Cardiac ventricle fibroblast (primary cell): Measurements from ENCODE around the gene SMYD5. TPM values are rescaled to one million over a fixed set of nuclear protein-coding genes. Genes with fewer than 3 reads are reported as not detected.

Source experiments
- total RNA-seq: library from RNA; depleted of rRNA; stranded (reverse); fragments of >200 nt; gene quantifications from 2 replicates; pipeline ENCODE4 v1.2.3, GENCODE V29; 2015

Gene SMYD5
- 13.5 and 17.2 TPM in 2 replicates for total RNA-seq

DNA sequence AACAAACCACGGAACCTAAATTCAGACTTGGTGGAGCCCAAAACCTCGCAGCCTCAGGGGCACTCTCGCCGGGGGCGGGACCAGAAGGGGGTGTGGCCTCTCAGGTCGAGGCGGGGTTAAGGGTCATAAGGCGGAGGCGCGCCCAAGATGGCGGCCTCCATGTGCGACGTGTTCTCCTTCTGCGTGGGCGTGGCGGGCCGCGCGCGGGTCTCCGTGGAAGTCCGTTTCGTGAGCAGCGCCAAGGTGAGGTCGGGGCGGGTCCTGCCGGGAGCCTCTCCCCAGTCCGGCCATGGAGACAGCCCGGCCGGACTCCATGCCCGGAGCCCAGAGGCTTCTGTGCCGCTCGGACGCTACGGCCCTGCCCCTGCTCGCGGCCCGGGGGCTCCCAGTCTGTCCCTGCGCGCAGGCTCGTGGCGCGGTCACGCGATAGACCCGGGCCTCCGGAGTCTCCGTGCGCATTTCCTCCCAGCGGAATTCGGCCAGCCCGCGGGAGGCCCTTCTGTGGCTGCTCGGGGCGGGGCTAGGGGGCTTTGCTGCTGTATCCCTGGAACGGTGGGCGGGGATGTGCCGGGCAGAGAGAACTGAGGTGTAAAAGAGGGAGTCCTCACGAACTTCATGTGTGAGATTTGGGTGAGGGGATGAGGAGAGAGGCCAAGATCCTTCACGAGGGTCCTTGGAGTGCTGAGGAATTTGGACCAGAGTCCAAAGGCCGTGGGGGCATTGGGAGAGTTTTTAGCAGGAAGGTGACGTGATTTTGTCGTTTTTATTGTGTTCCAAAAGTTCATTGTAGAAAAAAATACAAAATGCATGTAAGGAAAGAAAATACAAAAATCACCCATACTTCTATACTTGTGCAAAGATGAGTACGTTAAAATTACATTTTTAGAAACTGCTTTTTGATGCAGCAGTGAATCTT lies at the start of gene SMYD5:
Gene SMYD5 (plus strand): TSS at position 126 of the 916 bp plus-strand sequence. CDS start 22 bp downstream, at position 148.

DNA sequence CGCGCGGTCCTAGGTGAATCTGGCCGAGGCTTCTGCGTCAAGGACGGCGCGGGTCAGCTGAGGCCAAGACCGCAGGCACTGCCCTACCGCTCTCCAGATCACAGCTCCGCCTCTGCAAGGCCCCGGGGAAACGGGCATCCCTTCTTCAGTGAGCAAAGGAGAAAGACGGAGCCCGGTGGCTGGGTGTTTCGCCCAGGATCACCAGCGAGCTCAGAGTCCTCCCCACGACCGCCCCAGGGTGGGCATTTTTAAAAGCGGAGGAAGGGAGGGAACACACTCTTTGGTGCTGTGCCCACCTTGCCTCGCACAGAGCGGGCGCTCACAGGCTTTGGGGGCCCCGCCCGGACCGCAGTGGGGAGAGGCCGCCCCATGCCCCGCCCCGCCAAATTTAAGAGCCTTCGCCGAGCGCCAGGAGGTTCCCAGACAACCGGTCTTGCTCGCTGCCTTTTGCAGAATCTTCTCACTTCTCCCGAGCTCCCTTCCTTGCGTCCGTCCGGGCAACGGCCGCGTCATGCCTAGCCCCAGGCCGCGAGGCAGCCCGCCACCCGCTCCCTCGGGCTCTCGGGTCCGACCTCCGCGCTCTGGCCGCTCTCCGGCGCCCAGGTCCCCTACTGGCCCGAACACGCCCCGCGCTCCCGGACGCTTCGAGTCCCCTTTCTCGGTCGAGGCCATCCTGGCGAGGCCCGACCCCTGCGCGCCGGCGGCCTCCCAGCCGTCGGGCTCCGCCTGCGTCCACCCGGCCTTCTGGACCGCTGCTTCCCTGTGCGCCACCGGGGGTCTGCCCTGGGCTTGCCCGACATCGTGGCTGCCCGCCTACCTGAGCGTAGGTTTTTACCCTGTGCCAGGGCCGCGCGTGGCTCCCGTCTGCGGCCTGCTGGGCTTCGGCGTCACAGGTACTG lies 11.6 kb upstream of the SMYD5 start, which contains the start of gene NOTO:
Gene NOTO (plus strand): TSS at position 419 of the 899 bp plus-strand sequence. CDS start 93 bp downstream, at position 512.

DNA sequence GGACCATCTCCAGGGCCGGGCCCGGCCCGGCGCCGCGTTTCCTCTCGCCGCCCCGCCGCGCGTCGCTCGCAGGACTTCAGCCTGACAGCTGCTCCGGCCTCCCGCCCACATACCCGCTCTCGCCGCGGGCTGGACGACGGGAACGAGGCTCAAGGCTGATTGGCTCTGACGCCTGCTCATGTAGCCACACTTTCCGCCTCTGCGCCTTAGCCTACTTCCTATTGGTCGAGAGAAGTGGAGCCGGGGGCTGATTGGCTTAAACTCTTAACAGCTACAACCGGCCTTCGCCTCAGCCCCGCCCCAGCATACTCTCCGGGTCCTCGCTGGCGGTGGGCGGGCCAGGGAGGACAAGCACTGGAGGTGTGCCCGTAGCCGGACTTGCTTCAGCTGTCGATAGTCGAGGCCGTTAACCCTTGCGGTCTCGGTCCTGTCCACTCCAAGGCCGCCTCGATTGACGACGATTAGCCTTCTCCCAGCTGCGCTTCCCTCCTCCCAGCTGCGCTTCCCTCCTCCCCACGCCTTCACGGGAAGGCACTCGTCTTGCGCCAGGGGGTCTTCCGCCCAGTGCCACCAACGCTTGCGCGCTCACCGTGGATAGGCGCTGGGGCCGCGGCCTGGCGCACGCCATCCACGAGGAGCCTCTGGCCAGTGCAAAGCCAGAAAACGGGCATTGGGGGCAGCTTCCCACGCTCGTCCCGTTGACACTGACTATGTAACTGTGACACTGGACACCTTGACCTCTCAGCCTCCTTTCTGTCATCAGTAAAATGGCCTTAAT lies 19.3 kb downstream of the SMYD5 start, which contains the start of gene PRADC1:
Gene PRADC1 (minus strand): TSS at position 86 of the 778 bp plus-strand sequence. CDS start 79 bp downstream, at position 7.

DNA sequence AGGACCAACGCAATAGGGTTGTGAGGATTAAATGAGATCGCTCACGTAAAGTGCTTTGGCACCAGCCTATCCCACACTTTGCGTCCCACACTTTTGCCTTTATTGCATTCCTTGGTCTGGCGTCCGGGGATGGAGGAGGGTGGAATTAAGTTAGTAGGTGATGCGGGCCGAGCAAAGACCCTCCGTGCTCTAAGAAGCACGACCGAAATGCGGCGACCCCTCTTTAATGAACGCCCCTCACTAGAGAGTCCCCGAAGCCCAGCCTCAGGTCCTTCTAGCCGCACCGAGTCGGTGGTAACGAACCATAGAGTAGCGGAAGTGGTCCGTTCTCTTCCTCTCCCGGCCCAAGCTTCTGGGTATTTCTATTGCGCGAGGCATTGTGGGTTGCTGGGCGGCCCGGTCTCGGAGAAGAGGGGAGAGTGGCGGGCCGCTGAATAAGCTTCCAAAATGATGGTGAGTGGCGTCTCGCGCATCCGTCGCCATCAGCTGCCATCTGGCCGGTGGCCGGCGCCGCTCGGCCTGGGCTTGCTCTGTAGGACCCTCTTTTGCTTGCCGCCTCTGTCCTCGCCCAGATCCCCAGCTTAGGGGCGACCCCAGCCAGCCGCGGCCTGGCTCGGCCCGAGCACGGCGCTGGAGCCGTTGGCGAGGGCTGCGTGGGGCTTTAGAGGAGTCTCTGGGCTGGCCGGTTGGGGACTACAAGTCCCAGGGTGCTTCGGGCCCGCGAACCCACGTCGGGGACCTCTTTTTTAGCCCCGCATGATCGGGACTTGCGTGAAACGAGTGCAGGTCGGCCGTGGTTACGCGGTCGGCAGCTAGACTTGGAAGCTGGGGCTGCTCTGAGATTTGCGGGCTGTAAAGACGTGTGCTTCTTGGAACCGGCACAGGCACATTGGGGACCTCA lies 20.1 kb downstream of the SMYD5 start, which contains the start of gene CCT7:
Gene CCT7 (plus strand): TSS at position 377 of the 901 bp plus-strand sequence. CDS start 71 bp downstream, at position 448.

Other genes with a start within 250 kb of the SMYD5 start
- 10.3 and 15.6 TPM in 2 replicates for gene SFXN5, start 142.5 kb upstream of the SMYD5 start, total RNA-seq
- 32.6 and 36.6 TPM in 2 replicates for gene RAB11FIP5, start 101.3 kb upstream of the SMYD5 start, total RNA-seq
- gene NOTO, start 11.7 kb upstream of the SMYD5 start, total RNA-seq = not detected in 2 replicates
- gene PRADC1, start 19.0 kb downstream of the SMYD5 start, total RNA-seq = 23.9 and 28.3 TPM in 2 replicates
- 202 and 219 TPM in 2 replicates for gene CCT7, start 20.1 kb downstream of the SMYD5 start, total RNA-seq
- gene FBXO41, start 70.2 kb downstream of the SMYD5 start, total RNA-seq = 1.7 and 2.4 TPM in 2 replicates
- gene EGR4, start 79.3 kb downstream of the SMYD5 start, total RNA-seq = not detected in 2 replicates
- 8.0 and 10.2 TPM in 2 replicates for gene ALMS1, start 171.6 kb downstream of the SMYD5 start, total RNA-seq